Heart left ventricle (tissue), 16 donors: Measurements from ENCODE around the gene FLYWCH2. TPM values are rescaled to one million over a fixed set of nuclear protein-coding genes. Genes with fewer than 3 reads are reported as not detected.

ENCODE experiments used
- ATAC-seq, 4 donors: fragments of 200-7000 bp; cut with Tn5 transposase; one replicate each; pipeline ENCODE4 v1.9.1; 2020 to 2022; ENCODE audit warnings: moderate library complexity in 4 of 4, mild to moderate bottlenecking in 3 of 4, moderate number of reproducible peaks in 1 of 4
- DNase-seq, 5 donors: peaks; one replicate each; pipeline ENCODE4 v3.0.0-alpha.2; 2020
- H3K27ac ChIP-seq, 12 donors: fragments of 200-600 bp; sonication (generic) in 4 of 12; one replicate each; pipeline versions ENCODE4 v1.5.0 to v1.8.0; 2016 to 2022; ENCODE audit warnings: mild to moderate bottlenecking in 2 of 12
- H3K27me3 ChIP-seq, 9 donors: fragments of 200-600 bp; sonication (generic) in 2 of 9; one replicate each; pipeline versions ENCODE4 v1.5.1 to v1.8.0; 2016 to 2022; ENCODE audit warnings: mild to moderate bottlenecking in 3 of 9
- H3K36me3 ChIP-seq, 9 donors: fragments of 200-600 bp; sonication (generic) in 2 of 9; one replicate each; pipeline versions ENCODE4 v1.5.0 to v1.8.0; 2018 to 2022; ENCODE audit warnings: mild to moderate bottlenecking in 2 of 9
- H3K4me1 ChIP-seq, 12 donors: fragments of 200-600 bp; sonication (generic) in 4 of 12; one replicate each; pipeline versions ENCODE4 v1.5.0 to v1.8.0; 2016 to 2022; ENCODE audit warnings: mild to moderate bottlenecking in 3 of 12
- H3K4me3 ChIP-seq, 12 donors: fragments of 200-600 bp; sonication (generic) in 4 of 12; one replicate each; pipeline versions ENCODE4 v1.5.0 to v1.8.0; 2017 to 2022; ENCODE audit warnings: mild to moderate bottlenecking in 9 of 12, moderate library complexity in 4 of 12
- H3K9me3 ChIP-seq, 12 donors: fragments of 200-600 bp; sonication (generic) in 4 of 12; one replicate each; pipeline versions ENCODE4 v1.5.0 to v1.8.0; 2016 to 2022; ENCODE audit warnings: mild to moderate bottlenecking in 1 of 12
- POLR2A ChIP-seq, 2 donors: fragments of 450-650 bp; IDR thresholded peaks; one replicate each; pipeline ENCODE4 v1.6.1; 2017; ENCODE audit warnings: antibody characterized with exemption in 2 of 2, mild to moderate bottlenecking in 2 of 2, moderate library complexity in 2 of 2
- WGBS, 4 donors: extraction: QIAGEN DNeasy Blood & Tissue Kit in 2 of 4; methylation state at CpG; one replicate each; pipeline versions ENCODE4 v1.1.5 to v1.1.7; 2013 to 2018; 5-methylcytosine and 5-hydroxymethylcytosine counted together
- intact Hi-C, 10 donors: fragments of 100-400 bp; cut with DNase I; formaldehyde crosslinking; loops; one replicate each; pipeline versions ENCODE4 v1.11.1 to v1.14.2; 2022
- polyA plus RNA-seq, 2 donors: library from polyadenylated mRNA; stranded (reverse); fragments of 200-250 nt; gene quantifications; one replicate each; pipeline ENCODE4 v1.2.3, GENCODE V29; 2013
- total RNA-seq, 9 donors: library from RNA; depleted of rRNA in 2 of 9; stranded (reverse); fragments of >200 nt in 2 of 9; fragmentation: NEBNext Ultra II Directional in 3 of 9; extraction: Animal tissue kit (Norgen Biotek cat#: 25700) in 3 of 9; gene quantifications; one replicate each; pipeline versions ENCODE4 v1.1.0 to v1.2.4, GENCODE V29; 2016 to 2023
- TF ChIP-seq, protein P1 (sequence below), 12 donors: fragments of 200-600 bp; sonication (generic) in 4 of 12; IDR thresholded peaks; one replicate each; pipeline versions ENCODE4 v1.5.0 to v1.8.0; 2018 to 2022; ENCODE audit warnings: antibody characterized with exemption in 12 of 12, mild to moderate bottlenecking in 5 of 12
- donor health status: ischemic (EF 13 %, LVEDD 7.1; RV severe dilation, severe dysfunction).
- donor health status: healthy with polysubstance abuse.
- donor health status: DM: no; HTN: yes; CAD: no.
- donor health status: DM: no; HTN: no; CAD: no.
- donor health status: ischemic (EF 25% LVEDD 6.9; RV normal size, moderate dysfunction).
- donor health status: ischemic (EF 25% LVEDD 5.7; RV mildly dilated, moderate dysfunction).
- donor health status: healthy.
- donor health status: DM: yes; HTN: yes; CAD: no.
- donor health status: ischemic (EF 35%, LVEDD 5.7; RV mildly dilated, moderate dysfunction).
- donor health status: nonischemic (EF 11% LVEDD 7.7; RV severe dilation, severe dysfunction).
- donor health status: DM: yes; HTN: yes; CAD: no.
- donor health status: PGD.
- donor health status: ischemic (EF 29% LVEDD 5.4; RV normal size, mild dysfunction).
- donor health status: nonischemic (EF 23%, LVEDD 6.1; RV moderate dilation, normal function).

FLYWCH2 gene
- total and polyA plus RNA-seq, 11 donors, result 20.1 to 64.1 (median 23.7) TPM

DNA sequence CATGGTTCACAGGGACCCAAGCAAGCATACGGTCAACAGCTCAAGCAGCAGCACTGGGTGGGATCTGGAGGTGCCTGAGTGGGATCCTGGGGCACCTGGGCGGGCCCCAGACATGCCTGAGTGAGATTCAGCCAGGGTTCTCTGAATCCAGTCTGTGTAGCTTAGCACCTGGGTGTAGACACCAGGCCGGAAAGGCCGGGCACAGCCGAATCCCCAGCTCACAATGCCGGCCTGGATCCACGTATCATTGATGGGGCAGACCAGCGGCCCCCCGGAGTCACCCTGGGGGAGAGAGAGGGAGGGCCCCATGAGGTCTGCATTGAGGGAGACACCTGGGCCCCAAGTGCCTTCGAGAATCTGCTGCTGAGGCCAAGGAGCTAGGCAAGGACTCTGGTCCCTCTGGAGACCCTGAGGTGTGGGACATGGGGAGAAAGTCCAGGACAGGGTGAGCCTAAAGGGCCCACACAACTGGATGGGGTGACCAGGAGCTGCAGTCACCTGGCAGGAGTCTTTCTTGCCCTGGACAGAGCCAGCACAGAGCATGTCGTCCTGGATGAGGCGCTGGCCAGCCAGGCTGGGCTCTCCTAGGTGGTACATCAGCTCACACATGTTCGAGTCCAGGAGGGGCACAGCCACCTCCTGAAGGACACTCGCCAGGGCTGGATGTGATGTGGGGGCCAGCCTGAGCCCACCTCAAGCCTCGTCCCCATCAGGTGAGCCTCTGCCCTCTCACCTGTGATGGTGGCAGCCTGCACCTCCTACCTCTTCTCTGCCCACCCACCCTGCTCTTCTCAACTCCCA is 43.2 kb upstream of the FLYWCH2 start:
- peaks cover 0 to 26% (median 10%) of the 10 kb centered on the region in 12 donors for H3K4me1 ChIP-seq
- WGBS, 4 donors, result 78 to 86% (median 83%) methylated on average over 14 to 15 of the region's 15 CpGs
- DNase-seq, result no peak
- H3K27ac ChIP-seq, result no peak overlapping the region
- no peaks in the 10 kb centered on the region for H3K9me3 ChIP-seq
- no peak for ATAC-seq
- no peaks in the 10 kb centered on the region for H3K36me3 ChIP-seq
- H3K4me3 ChIP-seq, result no peak overlapping the region
- intact Hi-C loops, result loop anchor here in 3 of 10 donors (2.0 to 10.0 kb wide), 3 partner anchors 29 to 87 kb away; partner anchors contain the start of gene FLYWCH1 (in 1 of the 3)
- no peaks in the 10 kb centered on the region for H3K27me3 ChIP-seq
- TF ChIP-seq, protein P1, sequence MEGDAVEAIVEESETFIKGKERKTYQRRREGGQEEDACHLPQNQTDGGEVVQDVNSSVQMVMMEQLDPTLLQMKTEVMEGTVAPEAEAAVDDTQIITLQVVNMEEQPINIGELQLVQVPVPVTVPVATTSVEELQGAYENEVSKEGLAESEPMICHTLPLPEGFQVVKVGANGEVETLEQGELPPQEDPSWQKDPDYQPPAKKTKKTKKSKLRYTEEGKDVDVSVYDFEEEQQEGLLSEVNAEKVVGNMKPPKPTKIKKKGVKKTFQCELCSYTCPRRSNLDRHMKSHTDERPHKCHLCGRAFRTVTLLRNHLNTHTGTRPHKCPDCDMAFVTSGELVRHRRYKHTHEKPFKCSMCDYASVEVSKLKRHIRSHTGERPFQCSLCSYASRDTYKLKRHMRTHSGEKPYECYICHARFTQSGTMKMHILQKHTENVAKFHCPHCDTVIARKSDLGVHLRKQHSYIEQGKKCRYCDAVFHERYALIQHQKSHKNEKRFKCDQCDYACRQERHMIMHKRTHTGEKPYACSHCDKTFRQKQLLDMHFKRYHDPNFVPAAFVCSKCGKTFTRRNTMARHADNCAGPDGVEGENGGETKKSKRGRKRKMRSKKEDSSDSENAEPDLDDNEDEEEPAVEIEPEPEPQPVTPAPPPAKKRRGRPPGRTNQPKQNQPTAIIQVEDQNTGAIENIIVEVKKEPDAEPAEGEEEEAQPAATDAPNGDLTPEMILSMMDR (IDR thresholded peaks at IDR 0.05), result no peak

DNA sequence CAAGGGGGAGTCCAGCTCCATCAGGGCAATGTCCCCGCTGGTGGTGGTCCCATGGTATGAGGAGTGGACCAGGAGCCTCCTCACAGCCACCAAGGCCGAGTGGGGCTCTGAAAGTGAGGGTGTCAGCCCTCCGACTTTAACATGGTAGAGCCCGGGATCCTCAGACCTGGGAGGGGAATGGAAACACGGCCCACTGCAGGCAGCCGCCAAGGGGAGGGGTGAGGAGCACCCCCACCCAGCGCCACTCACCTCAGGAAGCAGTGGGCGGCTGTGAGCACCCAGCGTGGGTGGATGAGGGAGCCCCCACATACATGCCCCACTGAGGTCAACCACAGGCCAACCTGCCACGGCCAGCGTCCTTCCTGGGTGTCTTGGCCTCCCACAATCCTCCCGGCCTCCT is 42.1 kb upstream of the FLYWCH2 start:
- H3K4me3 ChIP-seq, result no peak overlapping the region
- ATAC-seq (no peak), DNase-seq (no peak)
- WGBS, 4 donors, result 76 to 87% (median 85%) methylated on average over 3 to 12 of the region's 12 CpGs
- H3K27me3 ChIP-seq, result no peaks in the 10 kb centered on the region
- H3K27ac ChIP-seq, result no peak overlapping the region
- H3K4me1 ChIP-seq, result peaks cover 0 to 26% (median 9%) of the 10 kb centered on the region in 12 donors
- H3K9me3 ChIP-seq, result no peaks in the 10 kb centered on the region
- intact Hi-C loops, result no loop called here
- H3K36me3 ChIP-seq, result no peaks in the 10 kb centered on the region
- TF ChIP-seq POLR2A (IDR thresholded peaks at IDR 0.05), result no peak
- TF ChIP-seq, protein P1 (IDR thresholded peaks at IDR 0.05), result no peak

DNA sequence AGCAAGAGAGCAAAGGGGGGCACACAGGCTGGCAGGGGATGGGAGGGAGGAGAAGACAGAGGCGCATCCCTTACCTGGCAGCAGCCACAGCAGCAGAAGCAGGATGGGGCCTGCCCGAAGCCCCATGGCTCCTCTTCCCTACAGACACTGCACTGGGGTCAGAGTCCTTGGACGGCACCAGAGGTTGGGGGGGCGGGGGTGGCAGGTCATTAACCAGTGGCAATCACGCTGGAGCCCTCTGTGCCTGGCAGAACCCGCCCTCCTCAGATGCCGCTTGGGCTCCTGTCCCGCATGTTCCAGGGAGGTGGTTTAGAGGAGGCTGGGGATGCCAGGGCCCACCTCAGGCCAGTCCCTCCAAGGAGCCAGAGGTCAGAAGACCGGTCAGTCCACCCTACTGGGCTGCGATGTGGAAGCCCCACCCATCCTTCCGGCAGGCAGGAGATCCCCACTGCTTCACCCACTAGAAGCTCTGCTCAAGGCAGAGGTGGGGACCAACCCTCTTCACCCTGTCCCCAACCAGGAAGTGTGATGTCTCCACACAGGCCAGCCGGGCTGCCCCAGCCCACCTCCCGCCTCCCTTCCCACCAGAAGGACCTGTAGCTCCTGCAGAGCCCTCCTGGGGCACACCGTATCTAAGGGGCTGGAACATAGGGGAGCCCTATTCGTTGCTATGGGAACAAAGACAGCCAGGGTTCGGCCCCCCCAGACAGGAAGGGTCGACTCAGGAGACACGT is 41.2 kb upstream of the FLYWCH2 start:
- TF ChIP-seq, protein P1 (IDR thresholded peaks at IDR 0.05), result no peak
- no peak for TF ChIP-seq POLR2A (IDR thresholded peaks at IDR 0.05)
- Histone ChIP-seq H3K27me3 (no peaks in the 10 kb centered on the region), H3K4me1 (peaks cover 0 to 26% (median 9%) of the 10 kb centered on the region in 12 donors), H3K9me3 (no peaks in the 10 kb centered on the region), H3K4me3 (peak overlapping the region in 8 of 12 donors; percentile 4 to 45 (median 29)), H3K27ac (peak overlapping the region in 3 of 12 donors; percentile 37 to 60 (median 49)), H3K36me3 (no peaks in the 10 kb centered on the region)
- ATAC-seq, result peak in 1 of 4 donors; percentile 40
- 77 to 87% (median 82%) methylated on average over 8 to 18 of the region's 18 CpGs for WGBS, 4 donors
- no peak for DNase-seq
- intact Hi-C loops, result loop anchor here in 1 of 10 donors (1.0 kb wide), 1 partner anchor 27 kb away; no protein-coding TSS in a partner anchor
